AG10803 (cell line): Measurements from ENCODE around the gene SHISA9.

ENCODE experiments used
- DNase-seq: peaks from one replicate; pipeline ENCODE4 v3.0.0; 2010; ENCODE audit warnings: low read depth
- H3K4me3 ChIP-seq: 2 replicates; pipeline ENCODE4 v1.5.1; 2011; ENCODE audit warnings: mild to moderate bottlenecking, low read length, control low read depth
- CTCF ChIP-seq: conservative IDR thresholded peaks from 2 replicates; pipeline ENCODE4 v1.5.1; 2011; ENCODE audit warnings: mild to moderate bottlenecking, low read length, control low read depth, inconsistent platforms

The SHISA9 gene

GRCh38 chr16:12868788-12869187, 32.6 kb upstream of the SHISA9 start:
- TF ChIP-seq CTCF = no peak
- H3K4me3 ChIP-seq = no peak overlapping the region
- no peak for DNase-seq

- no peak for TF ChIP-seq CTCF
- H3K4me3 ChIP-seq = no peak overlapping the region
- peak; percentile 13 for DNase-seq
These were observed 31.5 kb upstream of the SHISA9 start for GRCh38 chr16:12869698-12870427.

- no peak for DNase-seq
- H3K4me3 ChIP-seq = no peak overlapping the region
- no peak for TF ChIP-seq CTCF
These were observed 29.6 kb upstream of the SHISA9 start for GRCh38 chr16:12871784-12872183.

- TF ChIP-seq CTCF = no peak
- DNase-seq = peak; percentile 78
These were observed 27.2 kb upstream of the SHISA9 start for GRCh38 chr16:12874186-12874585.

GRCh38 chr16:12876778-12877177, 24.6 kb upstream of the SHISA9 start:
- H3K4me3 ChIP-seq = no peak overlapping the region
- no peak for DNase-seq
- no peak for TF ChIP-seq CTCF

More at GRCh38 chr16:12874186-12874585, 27.2 kb upstream of the SHISA9 start:
- H3K4me3 ChIP-seq = no peak overlapping the region

GRCh38 chr16:12878973-12879372, 22.4 kb upstream of the SHISA9 start:
- TF ChIP-seq CTCF = no peak
- no peak for DNase-seq
- H3K4me3 ChIP-seq = no peak overlapping the region

GRCh38 chr16:12879812-12880211, 21.6 kb upstream of the SHISA9 start:
- no peak overlapping the region for H3K4me3 ChIP-seq
- no peak for DNase-seq
- TF ChIP-seq CTCF = no peak
